ENCODE results near the gene TNNI2.
A peak's percentile ranks its signal among the peaks of the same experiment; 100 is the strongest.

The TNNI2 gene

GRCh38 chr11:1823376-1824220, 15.2 kb upstream of the TNNI2 start:
- H3K27ac ChIP-seq: no peak overlapping the region
- TF ChIP-seq ZFX (IDR thresholded peaks at IDR 0.05) (no peak), CTCF (conservative IDR thresholded peaks at IDR 0.05) (no peak)

- TF ChIP-seq ZFX (IDR thresholded peaks at IDR 0.05) (no peak), CTCF (conservative IDR thresholded peaks at IDR 0.05) (no peak)
- H3K27ac ChIP-seq: no peak overlapping the region
Observed at GRCh38 chr11:1824221-1825038, 14.4 kb upstream of the TNNI2 start.

GRCh38 chr11:1825039-1825740, 13.6 kb upstream of the TNNI2 start:
- H3K27ac ChIP-seq: no peak overlapping the region
- TF ChIP-seq CTCF (conservative IDR thresholded peaks at IDR 0.05) (peak; percentile 67), ZFX (IDR thresholded peaks at IDR 0.05) (no peak)

- TF ChIP-seq ZFX (IDR thresholded peaks at IDR 0.05) (no peak), CTCF (conservative IDR thresholded peaks at IDR 0.05) (no peak)
- H3K27ac ChIP-seq: no peak overlapping the region
Observed at GRCh38 chr11:1825785-1826451, 12.9 kb upstream of the TNNI2 start.

- TF ChIP-seq CTCF (conservative IDR thresholded peaks at IDR 0.05): peak; percentile 19
- TF ChIP-seq ZFX (IDR thresholded peaks at IDR 0.05): no peak
- H3K27ac ChIP-seq: no peak overlapping the region
Observed at GRCh38 chr11:1826552-1827094, 12.2 kb upstream of the TNNI2 start.

GRCh38 chr11:1827095-1827813, 11.5 kb upstream of the TNNI2 start:
- no peak overlapping the region for H3K27ac ChIP-seq

More at GRCh38 chr11:1827095-1827813, 11.5 kb upstream of the TNNI2 start:
- TF ChIP-seq CTCF (conservative IDR thresholded peaks at IDR 0.05) (no peak), ZFX (IDR thresholded peaks at IDR 0.05) (no peak)

Data from C4-2B (cell line).